Lower lobe of right lung (tissue), 2 donors: ENCODE measurements around the gene PTPN5. TPM values are rescaled to one million over a fixed set of nuclear protein-coding genes. Genes with fewer than 3 reads are reported as not detected.

Experiments used
- ATAC-seq, 2 donors: fragments of 200-7000 bp; cut with Tn5 transposase; one replicate each; pipeline ENCODE4 v1.9.1; 2020 to 2022; ENCODE audit warnings: mild to moderate bottlenecking in 2 of 2, moderate library complexity in 2 of 2
- DNase-seq: peaks from one replicate; pipeline ENCODE4 v3.0.0-alpha.2; 2020
- H3K27ac ChIP-seq: fragments of 200-600 bp; one replicate; pipeline ENCODE4 v1.8.0; 2022
- H3K27me3 ChIP-seq: fragments of 200-600 bp; one replicate; pipeline ENCODE4 v1.8.0; 2022; ENCODE audit warnings: low read depth
- H3K36me3 ChIP-seq: fragments of 200-600 bp; one replicate; pipeline ENCODE4 v1.8.0; 2022; ENCODE audit warnings: mild to moderate bottlenecking
- H3K4me1 ChIP-seq: fragments of 200-600 bp; one replicate; pipeline ENCODE4 v1.8.0; 2022
- H3K4me3 ChIP-seq: fragments of 200-600 bp; one replicate; pipeline ENCODE4 v1.8.0; 2022; ENCODE audit warnings: mild to moderate bottlenecking
- H3K9me3 ChIP-seq: fragments of 200-600 bp; one replicate; pipeline ENCODE4 v1.8.0; 2022
- intact Hi-C: fragments of 100-400 bp; cut with DNase I; formaldehyde crosslinking; loops from one replicate; pipeline ENCODE4 v1.11.0; 2022
- total RNA-seq: library from RNA; stranded (reverse); fragmentation: NEBNext Ultra II Directional; extraction: Animal tissue kit (Norgen Biotek cat#: 25700); gene quantifications from one replicate; pipeline ENCODE4 v1.2.1, GENCODE V29; 2021
- TF ChIP-seq, protein P1 (sequence below): fragments of 200-600 bp; IDR thresholded peaks from one replicate; pipeline ENCODE4 v1.8.0; 2022; ENCODE audit warnings: antibody characterized with exemption, mild to moderate bottlenecking
- donor health status: DM: no; HTN: yes; CAD: no; lungs with severe emphysema.

PTPN5 gene
- total RNA-seq, 1 donor from 2014 or later = 0.80 TPM

DNA sequence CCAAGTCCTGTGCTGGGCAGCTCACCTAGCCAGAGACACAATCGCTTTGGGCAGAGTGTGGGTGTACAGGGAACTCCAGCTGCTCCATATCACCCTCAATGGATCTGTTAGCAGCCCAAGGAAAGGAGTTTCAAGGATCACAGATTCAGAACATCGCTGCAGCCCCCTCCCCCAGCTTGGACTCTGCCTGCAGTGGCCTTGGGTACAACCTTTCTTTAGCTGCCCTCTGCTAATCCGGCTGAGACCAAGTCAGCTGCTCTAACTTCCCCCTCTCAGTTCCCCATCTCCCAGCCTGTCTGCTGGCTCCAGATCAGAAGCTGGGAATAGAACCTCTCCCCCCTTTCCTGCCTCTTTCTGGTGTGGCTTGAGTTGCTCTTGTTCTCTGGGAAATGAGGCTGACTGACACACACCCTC is 91.7 kb downstream of the PTPN5 start:
- Histone ChIP-seq H3K27me3 (no peaks in the 10 kb centered on the region), H3K4me1 (peaks cover 34% of the 10 kb centered on the region), H3K4me3 (peak overlapping the region; percentile 68), H3K27ac (peak overlapping the region; percentile 79), H3K9me3 (no peaks in the 10 kb centered on the region), H3K36me3 (peaks cover 8% of the 10 kb centered on the region)
- intact Hi-C loops = no loop called here
- TF ChIP-seq, protein P1, sequence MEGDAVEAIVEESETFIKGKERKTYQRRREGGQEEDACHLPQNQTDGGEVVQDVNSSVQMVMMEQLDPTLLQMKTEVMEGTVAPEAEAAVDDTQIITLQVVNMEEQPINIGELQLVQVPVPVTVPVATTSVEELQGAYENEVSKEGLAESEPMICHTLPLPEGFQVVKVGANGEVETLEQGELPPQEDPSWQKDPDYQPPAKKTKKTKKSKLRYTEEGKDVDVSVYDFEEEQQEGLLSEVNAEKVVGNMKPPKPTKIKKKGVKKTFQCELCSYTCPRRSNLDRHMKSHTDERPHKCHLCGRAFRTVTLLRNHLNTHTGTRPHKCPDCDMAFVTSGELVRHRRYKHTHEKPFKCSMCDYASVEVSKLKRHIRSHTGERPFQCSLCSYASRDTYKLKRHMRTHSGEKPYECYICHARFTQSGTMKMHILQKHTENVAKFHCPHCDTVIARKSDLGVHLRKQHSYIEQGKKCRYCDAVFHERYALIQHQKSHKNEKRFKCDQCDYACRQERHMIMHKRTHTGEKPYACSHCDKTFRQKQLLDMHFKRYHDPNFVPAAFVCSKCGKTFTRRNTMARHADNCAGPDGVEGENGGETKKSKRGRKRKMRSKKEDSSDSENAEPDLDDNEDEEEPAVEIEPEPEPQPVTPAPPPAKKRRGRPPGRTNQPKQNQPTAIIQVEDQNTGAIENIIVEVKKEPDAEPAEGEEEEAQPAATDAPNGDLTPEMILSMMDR = no peak
- ATAC-seq (peak in 1 of 2 donors; percentile 7), DNase-seq (peak; percentile 52)

DNA sequence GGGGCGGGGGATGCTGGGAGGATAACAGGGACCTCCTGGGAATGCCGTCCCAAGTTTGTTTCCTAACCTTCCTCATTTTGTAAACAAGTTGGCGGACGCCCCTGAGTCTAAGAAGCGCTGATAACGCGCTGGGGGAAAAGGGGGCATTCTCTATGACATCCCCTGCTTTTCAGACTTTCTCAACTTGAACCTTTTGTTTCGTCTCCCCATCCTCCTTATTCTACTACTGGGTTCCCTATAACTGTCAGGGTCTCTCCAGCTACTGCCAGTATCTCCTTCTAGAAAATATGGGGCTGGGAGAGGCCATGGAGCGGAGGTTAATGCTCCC is 92.4 kb downstream of the PTPN5 start:
- TF ChIP-seq, protein P1 = no peak
- intact Hi-C loops = no loop called here

DNA sequence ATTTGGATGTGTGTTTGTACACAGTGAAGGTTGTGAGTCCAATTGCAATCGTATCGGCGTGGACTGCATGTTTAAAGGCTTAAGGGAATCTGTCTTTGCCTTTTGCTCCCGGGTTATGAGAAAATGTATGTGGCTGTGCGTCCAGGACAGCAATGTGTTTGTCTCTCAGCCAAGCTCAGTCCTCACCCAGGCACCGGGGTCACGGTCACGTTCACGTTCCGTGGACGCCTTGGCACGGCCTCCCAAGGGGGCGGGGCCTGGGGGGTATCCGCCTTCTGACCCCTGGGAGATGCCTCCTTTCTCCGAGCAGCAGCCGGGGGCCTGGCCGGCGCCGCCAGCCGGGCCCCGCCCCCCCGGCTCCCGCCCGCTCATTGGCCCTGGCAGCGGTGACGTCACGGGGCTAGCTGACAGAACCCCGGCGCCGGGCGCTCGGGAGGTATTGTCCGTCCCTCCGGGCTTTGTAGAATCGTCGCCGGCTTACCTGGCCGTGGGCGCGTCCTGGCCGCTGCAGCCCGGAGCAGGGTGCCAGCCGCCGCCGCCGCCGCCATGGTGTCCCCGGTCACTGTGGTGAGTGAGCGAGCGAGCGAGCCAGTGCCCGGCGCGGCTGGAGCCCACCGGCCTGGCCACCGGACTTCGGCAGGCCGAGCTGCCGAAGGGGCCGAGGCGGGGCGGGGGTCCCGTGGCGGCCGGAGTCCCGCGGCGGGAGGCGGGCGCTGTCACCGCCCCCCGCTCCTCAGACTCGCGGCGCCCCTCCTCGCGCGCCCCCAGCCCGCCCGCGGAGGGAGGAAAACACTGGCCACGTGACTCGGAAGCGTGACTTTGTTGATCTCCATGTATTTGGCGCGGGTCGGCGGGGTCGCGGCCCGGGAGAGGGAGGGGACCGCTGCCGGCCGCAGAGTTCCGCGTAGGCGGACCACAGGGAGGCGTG is 93.0 kb downstream of the PTPN5 start, which contains the start of gene TMEM86A:
TSS of gene TMEM86A (plus strand) at position 439 of the 928 bp plus-strand sequence. CDS start at position 547, 108 bp downstream.
- Histone ChIP-seq H3K36me3 (peaks cover 8% of the 10 kb centered on the region), H3K27me3 (no peaks in the 10 kb centered on the region), H3K4me3 (peak within 1 kb of the TSS; percentile 68), H3K4me1 (peaks cover 27% of the 10 kb centered on the region), H3K27ac (peak within 1 kb of the TSS; percentile 79), H3K9me3 (no peaks in the 10 kb centered on the region)
- intact Hi-C loops = no loop called here
- ATAC-seq = peak; percentile 97
- TF ChIP-seq, protein P1 = no peak
- peak; percentile 95 for DNase-seq

More for the DNA sequence above, 92.4 kb downstream of the PTPN5 start:
- H3K27me3 ChIP-seq = no peaks in the 10 kb centered on the region
- H3K36me3 ChIP-seq = peaks cover 8% of the 10 kb centered on the region
- H3K4me3 ChIP-seq = peak overlapping the region; percentile 68
- DNase-seq (no peak), ATAC-seq (no peak)
- no peaks in the 10 kb centered on the region for H3K9me3 ChIP-seq
- peak overlapping the region; percentile 79 for H3K27ac ChIP-seq
- H3K4me1 ChIP-seq = peaks cover 28% of the 10 kb centered on the region

DNA sequence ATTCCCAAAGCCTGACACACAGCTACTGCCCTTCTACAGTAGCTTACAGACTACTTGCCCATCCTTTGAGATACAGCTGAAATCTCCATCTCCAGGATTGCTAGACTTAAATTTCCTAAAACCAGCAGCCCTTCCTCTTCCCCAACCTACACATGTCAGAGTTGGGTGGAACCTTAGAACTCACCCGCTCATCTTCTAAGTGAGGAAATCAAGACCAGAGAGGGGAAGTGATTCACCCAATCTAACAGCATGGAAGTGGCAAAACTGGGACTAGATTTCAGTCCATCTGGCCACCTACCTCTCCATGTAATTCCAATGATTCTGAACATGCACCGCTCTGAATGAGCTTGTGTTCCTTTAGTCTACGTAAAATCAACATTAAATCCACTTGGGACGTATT is 94.0 kb downstream of the PTPN5 start:
- H3K27me3 ChIP-seq = no peaks in the 10 kb centered on the region
- intact Hi-C loops = no loop called here
- ATAC-seq = peak; percentile 36 to 43
- peak overlapping the region; percentile 79 for H3K27ac ChIP-seq
- TF ChIP-seq, protein P1 = no peak
- H3K36me3 ChIP-seq = peaks cover 8% of the 10 kb centered on the region
- H3K9me3 ChIP-seq = no peaks in the 10 kb centered on the region
- H3K4me3 ChIP-seq = no peak overlapping the region
- DNase-seq = no peak
- H3K4me1 ChIP-seq = peaks cover 27% of the 10 kb centered on the region

DNA sequence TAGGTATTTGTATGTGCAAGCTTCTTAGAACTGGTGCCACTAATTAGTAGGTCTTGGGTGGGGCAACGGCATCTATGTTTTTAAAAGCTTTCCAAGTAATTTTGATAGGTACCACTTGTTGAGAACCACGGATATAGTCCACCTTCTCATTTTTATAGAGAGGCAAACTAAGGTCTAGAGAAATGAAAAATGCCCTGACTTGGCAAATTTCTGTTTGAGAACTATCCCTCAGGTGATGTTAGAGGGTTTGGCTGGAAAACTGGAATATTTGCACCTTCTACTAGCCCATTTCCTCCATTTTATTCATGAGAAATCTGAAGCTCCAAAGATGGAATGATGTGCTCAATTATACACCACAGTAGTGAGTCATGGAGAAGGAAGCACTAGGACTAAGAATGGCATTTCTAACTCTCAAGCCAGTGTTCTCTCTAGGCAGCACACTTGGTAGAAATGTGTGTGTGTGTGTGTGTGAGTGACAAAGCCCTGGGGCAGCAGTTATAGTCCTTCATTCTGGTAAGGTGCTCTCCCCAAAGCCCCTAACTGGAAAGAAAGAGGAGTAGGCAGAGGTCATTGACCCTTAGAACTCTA is 94.9 kb downstream of the PTPN5 start:
- no peak overlapping the region for H3K27ac ChIP-seq
- intact Hi-C loops = no loop called here
- H3K27me3 ChIP-seq = no peaks in the 10 kb centered on the region
- no peak overlapping the region for H3K4me3 ChIP-seq
- H3K9me3 ChIP-seq = no peaks in the 10 kb centered on the region
- TF ChIP-seq, protein P1 = no peak
- peaks cover 27% of the 10 kb centered on the region for H3K4me1 ChIP-seq
- ATAC-seq = no peak
- DNase-seq = no peak
- H3K36me3 ChIP-seq = peaks cover 3% of the 10 kb centered on the region
